Liver (tissue), 9 donors: ENCODE measurements around the gene ENO3. TPM values are rescaled to one million over a fixed set of nuclear protein-coding genes. Genes with fewer than 3 reads are reported as not detected.

Experiments used
- DNase-seq: peaks from one replicate; pipeline ENCODE4 v3.0.0-alpha.2; 2017; ENCODE audit warnings: low spot score
- H3K27ac ChIP-seq, 2 donors: one replicate each; pipeline ENCODE4 v1.7.0; 2013; ENCODE audit warnings: inconsistent platforms in 2 of 2, low read length in 2 of 2, control low read depth in 1 of 2, low read depth in 1 of 2, mild to moderate bottlenecking in 1 of 2
- H3K27me3 ChIP-seq, 4 donors: one replicate each; pipeline versions ENCODE4 v1.6.1 to v1.7.0; 2013; ENCODE audit warnings: low read length in 3 of 4, inconsistent platforms in 1 of 4, mild to moderate bottlenecking in 1 of 4, moderate library complexity in 1 of 4; ENCODE audit not compliant: control insufficient read depth in 4 of 4, insufficient read depth in 4 of 4
- H3K36me3 ChIP-seq, 4 donors: one replicate each; pipeline versions ENCODE4 v1.6.1 to v1.7.0; 2013; ENCODE audit warnings: low read length in 3 of 4, mild to moderate bottlenecking in 3 of 4, low read depth in 1 of 4, moderate library complexity in 1 of 4; ENCODE audit not compliant: control insufficient read depth in 4 of 4, insufficient read depth in 3 of 4
- H3K4me1 ChIP-seq, 4 donors: one replicate each; pipeline versions ENCODE4 v1.6.1 to v1.7.0; 2013; ENCODE audit warnings: low read length in 3 of 4, mild to moderate bottlenecking in 3 of 4, moderate library complexity in 1 of 4; ENCODE audit not compliant: control insufficient read depth in 4 of 4, insufficient read depth in 4 of 4
- H3K4me3 ChIP-seq, 3 donors: one replicate each; pipeline versions ENCODE4 v1.6.1 to v1.7.0; 2013; ENCODE audit warnings: low read length in 3 of 3, control low read depth in 1 of 3, low read depth in 1 of 3, mild to moderate bottlenecking in 1 of 3
- H3K9ac ChIP-seq, 2 donors: one replicate each; pipeline ENCODE4 v1.7.0; 2013; ENCODE audit warnings: low read length in 2 of 2, mild to moderate bottlenecking in 2 of 2, moderate library complexity in 2 of 2, control low read depth in 1 of 2, low read depth in 1 of 2
- H3K9me3 ChIP-seq, 4 donors: one replicate each; pipeline versions ENCODE4 v1.6.1 to v1.7.0; 2013; ENCODE audit warnings: low read length in 3 of 4; ENCODE audit not compliant: control insufficient read depth in 4 of 4
- CTCF ChIP-seq: fragments of 150-350 bp; IDR thresholded peaks from 2 replicates; pipeline ENCODE4 v1.5.1; 2017; ENCODE audit warnings: improper control_type of control experiment, low read depth, low read length; ENCODE audit not compliant: missing input control
- EGR1 ChIP-seq, 2 donors: IDR thresholded peaks; 2 replicates each; pipeline ENCODE4 v1.6.1; 2016 to 2018; ENCODE audit warnings: antibody characterized with exemption in 2 of 2, low read depth in 2 of 2
- FOXA1 ChIP-seq: IDR thresholded peaks from 2 replicates; pipeline ENCODE4 v1.6.1; 2016; ENCODE audit warnings: antibody characterized with exemption
- FOXA2 ChIP-seq: IDR thresholded peaks from 2 replicates; pipeline ENCODE4 v1.6.1; 2016; ENCODE audit warnings: antibody characterized with exemption
- GABPA ChIP-seq, 2 donors: IDR thresholded peaks in 1 of 2; conservative IDR thresholded peaks in 1 of 2; 2 replicates each; pipeline ENCODE4 v1.6.1; 2016; ENCODE audit warnings: antibody characterized with exemption in 2 of 2, mild to moderate bottlenecking in 1 of 2, moderate library complexity in 1 of 2
- HNF4A ChIP-seq, 2 donors: conservative IDR thresholded peaks; 2 replicates each; pipeline ENCODE4 v1.6.1; 2016; ENCODE audit warnings: antibody characterized with exemption in 2 of 2, mild to moderate bottlenecking in 2 of 2
- HNF4G ChIP-seq: IDR thresholded peaks from 2 replicates; pipeline ENCODE4 v1.6.1; 2016; ENCODE audit warnings: antibody characterized with exemption
- JUND ChIP-seq, 2 donors: IDR thresholded peaks; 2 replicates each; pipeline ENCODE4 v1.6.1; 2016; ENCODE audit warnings: antibody characterized with exemption in 2 of 2
- MAX ChIP-seq: IDR thresholded peaks from 2 replicates; pipeline ENCODE4 v1.6.1; 2016; ENCODE audit warnings: antibody characterized with exemption
- NR2F2 ChIP-seq: IDR thresholded peaks from 2 replicates; pipeline ENCODE4 v1.6.1; 2016; ENCODE audit warnings: antibody characterized with exemption
- RAD21 ChIP-seq, 2 donors: IDR thresholded peaks; 2 replicates each; pipeline ENCODE4 v1.6.1; 2016; ENCODE audit warnings: antibody characterized with exemption in 2 of 2, mild to moderate bottlenecking in 2 of 2
- RXRA ChIP-seq, 2 donors: IDR thresholded peaks; 2 replicates each; pipeline ENCODE4 v1.6.1; 2017 to 2018; ENCODE audit warnings: antibody characterized with exemption in 2 of 2, mild to moderate bottlenecking in 1 of 2
- SP1 ChIP-seq: IDR thresholded peaks from 2 replicates; pipeline ENCODE4 v1.6.1; 2018; ENCODE audit warnings: antibody characterized with exemption, mild to moderate bottlenecking
- TAF1 ChIP-seq: conservative IDR thresholded peaks from 2 replicates; pipeline ENCODE4 v1.6.1; 2016; ENCODE audit warnings: antibody characterized with exemption, mild to moderate bottlenecking
- YY1 ChIP-seq: IDR thresholded peaks from 2 replicates; pipeline ENCODE4 v1.6.1; 2016; ENCODE audit warnings: antibody characterized with exemption, mild to moderate bottlenecking
- WGBS: extraction: QIAGEN DNeasy Blood & Tissue Kit; methylation state at CpG from one replicate; pipeline ENCODE4 v1.1.7; 2013; 5-methylcytosine and 5-hydroxymethylcytosine counted together
- polyA plus RNA-seq, 2 donors: library from polyadenylated mRNA; stranded (reverse) in 1 of 2; unstranded in 1 of 2; fragments of 200-250 nt in 1 of 2; fragments of >200 nt in 1 of 2; fragmentation: Nextera tagmentation in 1 of 2; extraction: Ambion mirVana in 1 of 2; gene quantifications; one replicate each; pipeline versions ENCODE4 v1.2.1 to v1.2.3, GENCODE V29; 2013 to 2015
- total RNA-seq, 2 donors: library from RNA; depleted of rRNA; stranded (reverse); fragments of >200 nt; gene quantifications; one replicate each; pipeline ENCODE4 v1.2.3, GENCODE V29; 2014
- TF ChIP-seq, protein P1 (sequence below): IDR thresholded peaks from 2 replicates; pipeline ENCODE4 v1.6.1; 2016; ENCODE audit warnings: antibody characterized with exemption
- TF ChIP-seq, protein P2 (sequence below): IDR thresholded peaks from 2 replicates; pipeline ENCODE4 v1.6.1; 2016; ENCODE audit warnings: antibody characterized with exemption
- TF ChIP-seq, protein P3 (sequence below): IDR thresholded peaks from 2 replicates; pipeline ENCODE4 v1.6.1; 2016; ENCODE audit warnings: antibody characterized with exemption, mild to moderate bottlenecking
- donor health status: healthy.
- donor health status: healthy.
- donor health status: healthy.
- donor health status: healthy.
- donor health status: healthy.

ENO3 gene
- total and polyA plus RNA-seq, 4 donors = 26.3 to 117 (median 30.8) TPM

DNA sequence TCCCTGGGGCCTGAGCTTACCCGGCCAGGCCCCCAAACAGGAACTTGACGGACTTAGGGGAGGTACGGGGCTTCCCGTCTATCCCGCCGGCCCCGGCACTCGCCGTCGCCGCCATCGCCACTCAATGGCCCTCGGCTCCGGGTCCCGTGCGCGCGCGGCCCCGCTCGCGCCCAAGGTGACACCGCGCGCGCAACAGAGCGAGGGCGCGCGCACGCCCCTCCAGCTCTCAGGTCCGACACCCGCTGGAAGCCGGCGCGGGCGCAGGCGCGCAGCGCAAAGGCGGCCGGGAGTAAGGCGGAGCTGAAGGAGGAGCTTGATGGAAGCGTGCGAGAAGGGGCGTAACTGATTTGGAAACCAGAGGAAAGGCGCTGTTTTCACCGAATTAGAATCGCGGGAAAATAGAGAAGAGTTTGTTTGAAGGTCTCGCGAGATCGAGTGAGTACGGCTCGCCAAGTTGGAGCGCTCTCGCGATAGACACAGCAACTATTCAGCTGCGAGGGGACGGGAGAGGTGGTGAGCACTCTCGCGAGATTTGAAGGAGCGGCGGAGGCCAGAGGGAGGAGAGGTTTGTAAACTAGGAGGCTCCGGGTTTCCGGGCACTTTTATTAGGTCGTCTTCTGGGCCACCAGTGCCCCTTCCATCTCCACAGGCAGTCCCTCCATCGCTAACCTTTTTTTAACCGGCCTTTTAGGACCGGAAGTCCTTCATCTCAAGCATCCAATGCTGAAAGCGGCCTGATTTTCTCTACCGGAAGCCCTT is 10.9 kb upstream of the ENO3 start, which contains the start of the genes RNF167 and SLC25A11:
Gene RNF167, plus strand, starts transcription at position 473 of the 759 bp plus-strand sequence. CDS start 642 bp downstream, outside the sequence.
Gene SLC25A11, minus strand, starts transcription at position 251 of the 759 bp plus-strand sequence. Its CDS starts 136 bp downstream, at position 115.
- H3K9me3 ChIP-seq = no peaks in the 10 kb centered on the region
- peak; percentile 92 for DNase-seq
- peak within 1 kb of the TSS; percentile 80 to 93 for H3K9ac ChIP-seq
- H3K4me3 ChIP-seq = peak within 1 kb of the TSS; percentile 79 to 89 (median 83)
- peaks cover 4 to 27% (median 16%) of the 10 kb centered on the region in 4 donors for H3K36me3 ChIP-seq
- TF ChIP-seq, protein P1, sequence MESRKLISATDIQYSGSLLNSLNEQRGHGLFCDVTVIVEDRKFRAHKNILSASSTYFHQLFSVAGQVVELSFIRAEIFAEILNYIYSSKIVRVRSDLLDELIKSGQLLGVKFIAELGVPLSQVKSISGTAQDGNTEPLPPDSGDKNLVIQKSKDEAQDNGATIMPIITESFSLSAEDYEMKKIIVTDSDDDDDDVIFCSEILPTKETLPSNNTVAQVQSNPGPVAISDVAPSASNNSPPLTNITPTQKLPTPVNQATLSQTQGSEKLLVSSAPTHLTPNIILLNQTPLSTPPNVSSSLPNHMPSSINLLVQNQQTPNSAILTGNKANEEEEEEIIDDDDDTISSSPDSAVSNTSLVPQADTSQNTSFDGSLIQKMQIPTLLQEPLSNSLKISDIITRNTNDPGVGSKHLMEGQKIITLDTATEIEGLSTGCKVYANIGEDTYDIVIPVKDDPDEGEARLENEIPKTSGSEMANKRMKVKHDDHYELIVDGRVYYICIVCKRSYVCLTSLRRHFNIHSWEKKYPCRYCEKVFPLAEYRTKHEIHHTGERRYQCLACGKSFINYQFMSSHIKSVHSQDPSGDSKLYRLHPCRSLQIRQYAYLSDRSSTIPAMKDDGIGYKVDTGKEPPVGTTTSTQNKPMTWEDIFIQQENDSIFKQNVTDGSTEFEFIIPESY = peak; percentile 100
- TF ChIP-seq, protein P2, sequence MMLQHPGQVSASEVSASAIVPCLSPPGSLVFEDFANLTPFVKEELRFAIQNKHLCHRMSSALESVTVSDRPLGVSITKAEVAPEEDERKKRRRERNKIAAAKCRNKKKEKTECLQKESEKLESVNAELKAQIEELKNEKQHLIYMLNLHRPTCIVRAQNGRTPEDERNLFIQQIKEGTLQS = peak; percentile 14
- TF ChIP-seq YY1 = peak; percentile 74
- TF ChIP-seq FOXA1 = peak; percentile 41
- TF ChIP-seq JUND (IDR thresholded peaks at IDR 0.05) = peak; percentile 18 to 61
- TF ChIP-seq TAF1 = no peak
- peak in 1 of 2 donors; percentile 9 for TF ChIP-seq HNF4A (conservative IDR thresholded peaks at IDR 0.05)
- TF ChIP-seq MAX = peak; percentile 77
- TF ChIP-seq EGR1 (IDR thresholded peaks at IDR 0.05; ENCODE audit: low read depth in 2 of 2) = peak in 1 of 2 donors; percentile 24
- peak in 1 of 2 donors; percentile 12 for TF ChIP-seq RAD21 (IDR thresholded peaks at IDR 0.05)
- peak; percentile 19 for TF ChIP-seq NR2F2
- TF ChIP-seq, protein P3, sequence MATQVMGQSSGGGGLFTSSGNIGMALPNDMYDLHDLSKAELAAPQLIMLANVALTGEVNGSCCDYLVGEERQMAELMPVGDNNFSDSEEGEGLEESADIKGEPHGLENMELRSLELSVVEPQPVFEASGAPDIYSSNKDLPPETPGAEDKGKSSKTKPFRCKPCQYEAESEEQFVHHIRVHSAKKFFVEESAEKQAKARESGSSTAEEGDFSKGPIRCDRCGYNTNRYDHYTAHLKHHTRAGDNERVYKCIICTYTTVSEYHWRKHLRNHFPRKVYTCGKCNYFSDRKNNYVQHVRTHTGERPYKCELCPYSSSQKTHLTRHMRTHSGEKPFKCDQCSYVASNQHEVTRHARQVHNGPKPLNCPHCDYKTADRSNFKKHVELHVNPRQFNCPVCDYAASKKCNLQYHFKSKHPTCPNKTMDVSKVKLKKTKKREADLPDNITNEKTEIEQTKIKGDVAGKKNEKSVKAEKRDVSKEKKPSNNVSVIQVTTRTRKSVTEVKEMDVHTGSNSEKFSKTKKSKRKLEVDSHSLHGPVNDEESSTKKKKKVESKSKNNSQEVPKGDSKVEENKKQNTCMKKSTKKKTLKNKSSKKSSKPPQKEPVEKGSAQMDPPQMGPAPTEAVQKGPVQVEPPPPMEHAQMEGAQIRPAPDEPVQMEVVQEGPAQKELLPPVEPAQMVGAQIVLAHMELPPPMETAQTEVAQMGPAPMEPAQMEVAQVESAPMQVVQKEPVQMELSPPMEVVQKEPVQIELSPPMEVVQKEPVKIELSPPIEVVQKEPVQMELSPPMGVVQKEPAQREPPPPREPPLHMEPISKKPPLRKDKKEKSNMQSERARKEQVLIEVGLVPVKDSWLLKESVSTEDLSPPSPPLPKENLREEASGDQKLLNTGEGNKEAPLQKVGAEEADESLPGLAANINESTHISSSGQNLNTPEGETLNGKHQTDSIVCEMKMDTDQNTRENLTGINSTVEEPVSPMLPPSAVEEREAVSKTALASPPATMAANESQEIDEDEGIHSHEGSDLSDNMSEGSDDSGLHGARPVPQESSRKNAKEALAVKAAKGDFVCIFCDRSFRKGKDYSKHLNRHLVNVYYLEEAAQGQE = peak; percentile 45
- TF ChIP-seq CTCF = no peak
- TF ChIP-seq SP1 = peak; percentile 72
- TF ChIP-seq HNF4G = no peak
- TF ChIP-seq FOXA2 = peak; percentile 33
- TF ChIP-seq RXRA (IDR thresholded peaks at IDR 0.05) = peak in 1 of 2 donors; percentile 7
- TF ChIP-seq GABPA (IDR thresholded peaks at IDR 0.05 in 1 of 2, conservative IDR thresholded peaks at IDR 0.05 in 1 of 2) = peak; percentile 93 to 95
- H3K27ac ChIP-seq = peak within 1 kb of the TSS; percentile 89 to 90
- peaks cover 8 to 47% (median 34%) of the 10 kb centered on the region in 4 donors for H3K4me1 ChIP-seq
- WGBS = under 1% methylated on average over 72 of the region's 72 CpGs
- H3K27me3 ChIP-seq = no peaks in the 10 kb centered on the region
